Endothelial cell of hepatic sinusoid (primary cell): Measurements from ENCODE around the gene HLA-DRA.

ENCODE experiments used
- in situ Hi-C: cut with HindIII; loops from 2 replicates; pipeline ENCODE4 v1.10.0; 2017; ENCODE audit warnings: low sequenced_read_pairs

Gene HLA-DRA

DNA sequence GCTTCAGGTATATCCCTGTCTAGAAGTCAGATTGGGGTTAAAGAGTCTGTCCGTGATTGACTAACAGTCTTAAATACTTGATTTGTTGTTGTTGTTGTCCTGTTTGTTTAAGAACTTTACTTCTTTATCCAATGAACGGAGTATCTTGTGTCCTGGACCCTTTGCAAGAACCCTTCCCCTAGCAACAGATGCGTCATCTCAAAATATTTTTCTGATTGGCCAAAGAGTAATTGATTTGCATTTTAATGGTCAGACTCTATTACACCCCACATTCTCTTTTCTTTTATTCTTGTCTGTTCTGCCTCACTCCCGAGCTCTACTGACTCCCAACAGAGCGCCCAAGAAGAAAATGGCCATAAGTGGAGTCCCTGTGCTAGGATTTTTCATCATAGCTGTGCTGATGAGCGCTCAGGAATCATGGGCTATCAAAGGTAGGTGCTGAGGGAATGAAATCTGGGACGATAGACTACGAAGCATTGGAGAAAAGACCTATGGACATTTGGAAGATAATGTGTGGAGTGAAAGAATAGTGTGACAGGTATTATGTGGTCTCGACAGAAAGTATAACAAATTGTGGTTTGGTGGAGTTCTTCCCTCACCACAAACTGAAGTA is at the start of gene HLA-DRA:
HLA-DRA (plus strand) TSS at position 286 of the 613 bp plus-strand sequence; CDS start at position 350, 64 bp downstream.
- in situ Hi-C loops, result no loop called here

DNA sequence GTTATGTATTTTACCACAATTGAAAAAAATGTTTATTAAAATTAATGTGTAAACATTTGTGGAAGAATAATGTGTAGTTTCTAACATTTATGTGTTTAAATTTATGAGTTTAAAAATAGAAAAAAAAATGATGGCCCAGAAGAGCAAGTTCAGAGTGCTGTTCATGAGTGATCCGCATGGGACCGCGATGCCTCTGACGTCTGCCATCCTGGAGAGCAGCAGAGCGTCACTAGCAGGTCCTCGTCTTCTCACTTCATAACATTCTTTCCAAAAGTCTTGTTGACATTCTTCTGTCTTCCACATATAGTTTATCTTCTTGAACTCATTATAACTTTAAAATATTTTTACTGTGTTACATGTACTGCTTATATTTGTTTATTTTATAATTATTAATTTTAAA is 48.2 kb upstream of the HLA-DRA start:
- in situ Hi-C loops, result loop anchor here (10.0 kb wide), 1 partner anchor 67 kb away; no protein-coding TSS in a partner anchor

DNA sequence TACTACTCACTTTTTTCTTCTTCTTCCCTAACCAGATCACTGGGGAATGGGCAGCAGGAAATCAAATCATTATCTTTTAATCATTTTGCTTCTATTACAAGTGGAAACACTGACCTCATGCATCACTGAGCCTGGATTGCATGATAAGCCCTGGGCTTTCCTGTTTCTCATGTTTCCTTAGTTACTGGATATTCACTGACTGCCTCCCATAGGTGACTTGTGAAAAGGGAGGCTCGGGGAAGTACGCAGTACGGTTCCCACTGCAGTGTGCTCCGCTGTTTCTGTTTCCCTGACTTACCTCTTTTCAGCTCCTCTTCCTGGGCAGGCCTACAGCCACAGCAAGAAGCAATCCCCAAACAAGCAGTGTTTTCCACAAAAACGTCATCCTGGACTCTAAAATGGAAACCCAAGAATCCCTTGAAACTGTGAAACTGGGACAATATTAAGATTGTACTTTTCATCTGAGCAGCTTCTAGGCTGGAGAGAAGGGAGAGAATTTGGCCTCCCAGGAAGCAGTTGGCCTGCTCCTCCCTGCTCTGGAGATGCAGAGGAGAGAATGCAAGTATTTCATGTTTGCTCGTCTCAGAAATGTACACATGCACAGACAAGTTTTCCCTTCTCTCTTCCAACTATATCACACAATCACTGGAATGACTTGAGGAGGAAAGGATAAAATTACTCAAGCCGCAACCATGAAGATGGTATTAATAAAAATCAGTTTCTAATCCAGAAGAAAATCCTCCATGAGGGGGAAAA is 45.8 kb upstream of the HLA-DRA start:
- in situ Hi-C loops, result loop anchor here (10.0 kb wide), 1 partner anchor 69 kb away; no protein-coding TSS in a partner anchor

DNA sequence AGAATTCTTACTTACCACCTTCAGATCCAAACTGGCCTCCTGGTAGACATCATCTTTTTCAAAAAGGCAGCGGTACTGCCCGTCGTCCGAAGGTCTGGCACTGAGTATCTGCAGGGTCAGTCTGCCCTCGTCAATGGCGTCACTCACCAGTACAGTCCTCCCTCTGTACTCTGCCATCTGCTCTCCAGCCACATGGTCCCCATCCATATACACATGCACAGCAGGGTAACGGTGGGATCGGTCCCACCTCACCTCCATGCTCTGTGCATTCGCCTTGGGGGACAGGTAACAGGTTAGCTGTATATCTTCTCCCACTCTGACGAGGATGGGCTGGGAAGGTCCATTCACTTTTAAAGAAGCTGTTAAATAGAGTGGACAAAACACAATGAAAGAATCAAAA is 43.7 kb upstream of the HLA-DRA start:
- in situ Hi-C loops, result loop anchor here (10.0 kb wide), 1 partner anchor 71 kb away; no protein-coding TSS in a partner anchor

DNA sequence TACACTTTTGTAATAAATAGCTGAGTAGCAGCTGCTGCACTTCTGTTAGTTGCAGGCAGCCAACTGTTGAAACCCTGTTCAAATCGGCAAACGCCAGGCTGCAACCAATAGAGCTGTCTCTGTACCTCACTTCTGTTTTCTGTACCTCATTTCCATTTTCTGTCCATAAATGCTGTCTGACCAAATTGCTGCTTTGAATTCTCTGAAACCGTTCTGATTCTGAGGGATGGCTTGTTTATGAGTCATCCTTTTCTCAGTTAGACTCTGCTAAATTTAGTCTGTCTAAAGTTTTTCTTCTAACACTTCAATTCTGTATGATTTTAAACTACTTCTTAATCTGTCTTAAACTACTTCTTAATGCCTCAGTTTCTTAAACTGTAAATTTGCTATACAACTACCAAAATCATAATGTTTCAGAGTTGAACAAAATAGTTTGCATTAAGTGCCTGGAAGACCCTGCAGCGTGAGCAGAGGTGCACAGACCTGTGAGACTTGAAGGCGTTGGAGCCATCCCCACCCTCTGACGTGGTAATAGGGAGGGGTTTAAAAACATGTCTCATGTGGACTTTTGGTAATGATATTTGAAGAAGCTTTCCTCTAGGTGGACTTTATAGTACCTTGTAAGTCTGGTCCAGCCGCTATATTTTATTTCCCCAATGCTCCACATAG is 42.3 kb upstream of the HLA-DRA start:
- in situ Hi-C loops, result loop anchor here (10.0 kb wide), 1 partner anchor 73 kb away; no protein-coding TSS in a partner anchor

DNA sequence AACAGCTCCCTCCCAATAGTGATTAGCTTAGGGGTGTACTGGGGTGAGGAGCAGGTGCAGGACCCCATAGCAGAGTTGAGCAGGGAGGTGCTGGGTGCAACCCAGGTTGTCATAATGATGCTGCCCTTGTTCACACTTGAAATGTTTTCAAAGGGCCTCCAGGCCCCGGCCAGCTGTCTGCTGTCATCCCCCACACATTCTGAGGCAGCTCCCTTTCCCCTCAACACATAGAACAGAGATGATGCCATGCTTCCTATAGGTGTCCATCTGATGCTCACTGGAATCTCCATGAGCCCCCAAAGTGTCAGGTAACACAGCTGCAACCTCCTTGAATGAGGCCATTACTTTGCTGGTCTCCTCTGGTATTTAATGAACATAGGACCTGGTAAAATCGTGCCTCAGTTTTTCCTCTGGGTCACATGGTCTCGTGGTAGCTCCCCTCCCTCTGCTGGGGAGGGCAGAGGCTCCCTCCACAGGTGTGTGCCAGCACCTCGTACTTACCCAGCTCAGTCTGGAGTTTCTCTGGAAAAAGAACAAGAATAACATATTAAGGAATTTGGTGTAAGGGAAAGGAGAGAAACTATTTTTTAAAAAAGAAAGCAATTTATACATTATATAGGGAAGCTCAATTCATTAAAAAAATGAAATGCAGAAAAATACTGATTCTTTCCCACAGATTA is 38.3 kb upstream of the HLA-DRA start:
- in situ Hi-C loops, result no loop called here

DNA sequence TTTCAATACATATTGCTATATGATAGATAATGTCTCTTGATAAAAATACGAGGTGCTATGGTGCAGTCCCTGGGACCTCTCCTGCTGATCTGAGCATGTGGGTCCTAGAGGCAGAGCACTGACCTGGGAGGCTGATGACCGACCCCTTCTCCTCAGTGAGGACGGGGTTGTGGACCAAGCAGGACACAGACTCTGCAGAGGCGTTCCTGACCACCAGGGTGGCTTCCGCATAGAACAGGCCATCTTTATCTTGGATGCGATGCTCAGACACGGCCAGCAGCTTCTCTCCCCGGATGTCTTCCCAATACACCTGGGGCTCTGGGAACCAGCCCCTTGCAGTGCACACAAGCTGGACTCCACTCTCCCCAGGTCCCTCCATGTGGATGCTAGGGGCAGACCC is 36.9 kb upstream of the HLA-DRA start:
- in situ Hi-C loops, result no loop called here

DNA sequence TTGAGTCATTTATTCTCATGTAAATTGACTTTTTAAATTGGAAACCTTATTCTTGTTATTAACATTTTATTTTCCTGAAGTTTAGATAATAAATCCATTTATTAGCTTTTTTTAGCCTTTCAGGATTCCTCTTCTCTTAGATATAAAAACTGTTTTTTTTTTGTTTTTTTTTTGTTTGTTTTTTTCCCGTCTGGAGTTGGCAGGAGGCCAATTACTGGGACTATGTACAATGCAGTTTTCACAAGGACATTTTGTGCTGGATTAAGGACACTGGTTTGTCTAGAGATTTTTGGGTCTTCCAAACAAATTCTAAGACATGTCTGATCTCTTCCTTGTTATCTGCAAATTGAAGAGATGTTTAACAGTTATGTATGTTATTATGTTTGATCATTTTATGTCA is 34.0 kb upstream of the HLA-DRA start:
- in situ Hi-C loops, result no loop called here

DNA sequence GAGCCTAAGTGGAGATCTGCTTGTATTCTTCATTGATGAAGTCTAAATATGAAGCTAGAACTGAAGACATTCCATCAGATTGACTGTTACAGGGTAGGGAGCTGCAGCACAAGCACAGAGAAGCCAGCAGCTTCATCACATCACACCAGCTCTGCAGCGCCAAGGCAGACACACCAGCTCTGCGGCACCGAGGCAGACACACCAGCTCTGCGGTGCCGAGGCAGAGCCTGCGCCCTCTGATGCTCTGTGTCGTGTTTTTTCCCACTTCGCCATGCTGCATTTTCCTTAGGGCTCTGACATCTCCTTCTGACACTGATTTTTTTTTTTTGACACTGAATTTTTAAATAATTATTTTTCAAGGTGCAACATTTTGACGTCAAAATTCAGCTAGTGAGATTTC is 33.5 kb upstream of the HLA-DRA start:
- in situ Hi-C loops, result no loop called here

DNA sequence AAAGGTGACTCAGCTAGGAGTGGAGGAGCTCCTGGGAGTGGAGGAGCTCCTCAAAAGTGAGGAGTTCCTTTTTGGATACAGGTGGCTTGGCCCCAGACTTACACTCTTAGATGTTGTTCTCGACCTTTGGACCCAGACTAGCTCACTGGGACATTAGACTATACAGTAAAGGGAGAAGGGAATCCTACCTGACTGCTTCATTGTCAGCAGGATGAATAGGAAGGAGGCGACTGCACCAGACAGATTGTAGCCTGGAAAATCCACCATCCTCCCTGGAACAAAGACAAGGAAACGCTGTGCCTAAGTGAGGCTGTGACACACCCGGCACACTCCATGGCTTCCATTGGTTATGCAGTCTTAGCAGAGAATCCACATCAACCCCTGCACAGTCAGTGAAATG is 32.8 kb upstream of the HLA-DRA start, which contains the start of gene BTNL2:
BTNL2 (minus strand) TSS at position 325 of the 400 bp plus-strand sequence; CDS start at position 267, 58 bp downstream.
- in situ Hi-C loops, result no loop called here

DNA sequence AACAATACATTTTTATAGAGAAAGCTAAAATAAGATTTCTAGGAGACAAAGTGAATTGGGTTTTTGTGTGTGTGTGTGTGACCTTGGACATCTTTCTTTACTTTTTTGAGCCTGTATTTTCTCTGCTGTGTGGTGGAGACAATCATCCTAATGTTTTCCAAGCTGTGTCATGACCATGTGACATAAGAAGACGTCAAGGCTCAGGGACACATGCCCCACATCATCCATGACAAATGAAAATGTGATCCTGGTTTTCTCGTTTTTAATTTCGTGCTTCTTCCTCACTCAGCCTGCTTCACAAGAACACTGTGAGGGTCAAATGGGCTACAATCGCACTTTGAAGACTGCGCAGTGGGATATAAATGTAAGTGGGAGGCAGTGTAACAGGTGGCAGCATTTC is 28.8 kb upstream of the HLA-DRA start:
- in situ Hi-C loops, result no loop called here

DNA sequence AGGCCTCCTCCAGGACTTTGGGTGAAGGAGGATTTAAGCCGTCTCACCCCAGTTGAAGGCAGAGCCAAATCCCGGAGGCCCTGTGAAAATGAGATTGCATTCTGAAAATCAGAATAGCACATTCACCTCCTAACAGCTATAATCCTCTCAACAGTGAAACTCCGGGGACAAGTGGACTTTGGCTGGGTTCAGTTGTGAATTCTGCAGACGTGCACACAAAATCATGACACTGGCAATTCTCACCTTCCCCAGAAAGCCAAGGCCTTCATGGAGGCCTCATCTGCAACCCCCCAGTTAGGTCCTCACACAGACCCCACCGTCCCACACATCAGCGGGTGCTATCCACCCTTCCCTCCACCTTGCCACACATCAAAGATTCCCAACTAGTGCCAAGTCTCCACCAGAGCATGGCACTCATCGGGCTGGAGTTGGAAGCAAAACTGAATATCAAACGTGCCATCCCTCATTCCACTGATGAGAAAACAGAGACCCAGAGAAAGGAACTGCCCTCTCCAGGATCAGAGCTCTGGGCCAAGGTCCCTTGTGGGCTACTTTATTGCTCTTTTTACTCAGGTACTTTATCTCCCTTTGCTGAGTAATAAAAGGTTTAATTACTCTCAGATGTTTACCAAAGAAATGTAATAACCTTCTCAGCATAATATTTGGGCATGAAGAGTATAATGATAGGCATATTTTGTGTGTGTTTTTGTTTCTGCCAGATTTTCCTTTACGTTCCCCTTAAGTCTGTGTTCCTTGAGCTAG is 27.9 kb upstream of the HLA-DRA start:
- in situ Hi-C loops, result no loop called here

DNA sequence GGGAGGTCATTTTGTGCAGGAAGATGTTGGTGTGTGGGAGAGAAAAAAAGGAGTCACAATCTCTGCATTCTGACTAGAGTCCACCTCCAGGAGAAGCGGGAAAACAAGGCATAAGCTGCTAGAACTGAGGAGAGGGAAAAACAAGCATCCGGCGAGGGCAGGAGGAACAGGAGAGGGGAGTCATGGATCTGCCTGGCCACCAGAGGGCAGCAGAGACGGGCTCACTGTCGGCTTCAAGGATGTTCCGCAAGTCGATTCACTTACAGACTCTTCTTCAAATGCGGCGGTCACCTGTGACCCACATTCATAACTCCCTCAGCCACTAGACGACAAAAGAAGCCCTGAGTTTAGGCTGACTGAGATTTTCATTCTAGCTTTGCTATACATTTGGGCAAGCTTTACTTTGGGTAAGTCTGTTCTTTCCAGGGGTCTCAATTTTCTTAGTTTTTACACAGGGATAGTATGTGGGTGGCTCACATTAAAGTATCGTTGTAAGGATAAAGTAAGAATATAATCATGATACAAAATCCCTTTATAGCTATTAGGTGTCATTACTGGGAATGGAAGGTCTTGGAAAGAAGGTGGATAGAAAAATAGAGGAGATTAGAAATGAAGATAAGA is 26.1 kb upstream of the HLA-DRA start:
- in situ Hi-C loops, result no loop called here

DNA sequence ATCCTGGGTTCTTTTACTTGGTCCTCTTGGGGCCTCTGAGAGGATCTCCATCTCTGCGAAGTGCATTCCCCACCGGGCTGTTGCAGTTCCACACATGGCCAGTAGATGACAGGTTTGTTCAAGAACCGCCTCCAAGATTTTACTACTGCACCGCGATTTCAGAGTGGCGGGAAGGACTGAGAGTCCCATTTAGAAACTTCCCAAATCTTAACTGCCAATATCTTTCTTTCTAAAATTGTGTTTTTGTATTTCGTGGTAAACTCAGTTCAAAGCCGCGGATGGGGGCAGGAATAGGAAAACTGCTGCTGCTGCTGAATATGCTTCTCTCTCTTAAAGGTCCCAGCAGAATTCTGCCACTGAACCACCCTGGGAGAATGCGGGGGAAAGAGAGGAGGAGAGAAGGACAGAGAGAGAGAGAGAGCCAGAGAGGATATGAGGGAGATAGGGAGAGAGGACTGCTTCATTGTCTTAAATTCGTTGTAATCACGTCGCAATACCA is 24.1 kb upstream of the HLA-DRA start:
- in situ Hi-C loops, result no loop called here

DNA sequence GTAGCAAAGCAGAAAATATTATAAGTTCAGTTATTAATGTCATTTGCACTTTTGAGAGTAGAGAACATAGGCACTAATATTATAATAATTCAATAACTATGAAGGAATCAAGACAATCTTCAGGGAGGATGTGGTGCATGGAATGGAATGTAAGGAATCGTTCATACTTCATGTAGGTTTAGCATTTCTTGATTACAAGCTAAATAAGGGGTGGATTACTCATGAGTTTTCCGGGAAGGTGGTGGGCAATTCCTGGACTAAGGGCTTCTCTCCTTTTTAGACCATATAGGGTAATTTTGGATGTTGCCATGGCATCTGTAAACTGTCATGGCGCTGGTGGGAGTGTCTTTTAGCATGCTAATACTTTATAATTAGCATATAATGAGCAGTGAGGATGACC is 23.7 kb upstream of the HLA-DRA start:
- in situ Hi-C loops, result no loop called here

DNA sequence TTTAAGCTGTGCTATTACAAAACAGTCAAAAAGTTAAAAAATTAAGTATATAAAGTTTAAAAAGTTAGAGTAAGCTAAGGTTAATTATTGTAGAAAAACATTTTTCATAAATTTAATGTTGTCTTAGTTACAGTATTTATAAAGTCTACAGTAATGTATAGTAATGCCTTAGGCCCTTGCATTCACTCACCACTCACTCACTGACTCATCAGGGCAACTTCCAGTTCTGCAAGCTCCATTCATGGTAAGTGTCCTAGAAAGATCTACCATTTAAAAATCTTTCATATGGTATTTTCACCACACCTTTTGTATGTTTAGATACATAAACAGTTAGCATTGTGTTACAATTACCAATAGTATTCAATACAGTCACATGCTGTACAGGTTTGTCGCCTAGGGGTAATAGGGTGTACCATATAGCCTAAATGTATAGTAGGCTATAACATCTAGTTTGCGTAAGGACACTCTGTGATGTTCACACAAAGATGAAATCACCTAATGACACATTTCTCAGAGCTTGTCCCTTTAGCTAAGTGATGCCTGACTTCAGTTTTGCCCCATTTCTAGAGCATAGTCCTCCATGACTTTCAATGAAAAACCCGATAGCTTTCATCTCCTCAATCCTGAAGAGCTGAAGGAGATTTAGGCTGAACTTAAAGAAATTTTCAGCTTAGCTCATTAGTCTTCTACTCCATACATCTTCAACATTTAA is 14.9 kb upstream of the HLA-DRA start:
- in situ Hi-C loops, result no loop called here

DNA sequence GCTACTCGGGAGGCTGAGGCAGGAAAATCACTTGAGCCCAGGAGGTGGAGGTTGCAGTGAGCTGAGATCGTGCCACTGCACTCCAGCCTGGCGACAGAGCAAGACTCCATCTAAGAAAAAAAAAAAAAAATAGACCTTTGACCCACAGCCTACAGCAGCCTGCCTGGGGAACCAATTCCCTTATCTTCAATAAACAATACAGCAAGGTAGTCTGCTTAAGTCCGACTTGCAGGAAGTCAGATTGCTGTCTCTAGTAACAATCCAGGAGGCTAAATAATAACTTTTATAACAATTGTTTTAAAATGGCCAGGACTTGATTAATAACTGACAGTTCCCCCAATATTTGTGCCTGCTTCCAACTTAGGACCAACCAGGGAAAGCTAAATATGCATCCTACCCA is 13.3 kb upstream of the HLA-DRA start:
- in situ Hi-C loops, result no loop called here

DNA sequence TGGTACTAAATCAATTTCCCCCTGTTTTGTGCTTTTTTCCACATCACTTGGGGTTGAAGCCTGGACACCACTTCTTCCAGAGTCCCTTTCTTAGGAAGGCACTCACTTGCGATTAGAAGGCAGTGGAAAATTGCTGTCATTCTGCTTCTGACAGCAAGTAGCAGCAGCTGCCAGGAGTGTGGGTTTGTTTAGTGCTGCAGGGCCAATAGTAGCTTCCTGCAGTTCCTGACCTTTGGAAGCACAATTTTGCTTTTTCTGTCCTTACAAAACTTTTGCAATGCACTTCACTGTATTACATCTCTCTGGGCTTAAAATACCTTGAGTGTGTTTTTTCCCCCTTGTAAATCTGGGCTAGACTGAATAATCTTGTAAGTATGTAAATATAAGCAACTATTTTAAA is 12.5 kb upstream of the HLA-DRA start:
- in situ Hi-C loops, result no loop called here

DNA sequence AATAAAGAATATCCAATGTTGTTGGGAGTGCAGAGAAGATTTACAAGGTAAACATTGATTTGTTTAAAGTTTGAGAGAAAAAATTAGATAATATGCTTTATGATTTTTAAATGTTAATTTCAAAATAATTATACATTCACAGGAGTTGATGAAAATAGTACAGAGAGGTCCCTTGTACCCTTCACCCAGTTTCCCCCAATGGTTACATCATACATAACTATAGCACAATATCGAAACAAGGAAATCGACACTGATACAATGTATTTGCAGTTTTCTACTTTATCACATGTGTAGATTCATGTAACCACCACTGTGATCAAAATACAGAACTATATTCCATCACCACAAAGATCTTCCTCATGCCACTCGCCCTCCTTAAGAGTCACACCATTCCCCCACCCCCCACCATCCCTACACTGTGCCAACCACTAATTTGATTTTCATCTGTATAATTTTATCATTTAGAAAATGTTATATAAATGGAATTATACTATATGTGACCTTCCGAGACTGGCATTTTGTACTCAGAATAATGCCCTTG is 11.7 kb upstream of the HLA-DRA start:
- in situ Hi-C loops, result no loop called here
